Epidermal melanocyte (primary cell): ENCODE data around the gene PHGDH.
"Not testable (repeated sequence)": the region's sequence is repeated elsewhere in the genome, so short reads cannot be mapped to it uniquely, and the experiment has no call there.

Experiments used
- DNase-seq: peaks from one replicate; pipeline ENCODE4 v3.0.0; 2011; ENCODE audit warnings: low spot score; ENCODE audit not compliant: insufficient read length

PHGDH gene

GRCh38 chr1:119697598-119697997, 14.1 kb upstream of the PHGDH start:
- no peak for DNase-seq

DNA sequence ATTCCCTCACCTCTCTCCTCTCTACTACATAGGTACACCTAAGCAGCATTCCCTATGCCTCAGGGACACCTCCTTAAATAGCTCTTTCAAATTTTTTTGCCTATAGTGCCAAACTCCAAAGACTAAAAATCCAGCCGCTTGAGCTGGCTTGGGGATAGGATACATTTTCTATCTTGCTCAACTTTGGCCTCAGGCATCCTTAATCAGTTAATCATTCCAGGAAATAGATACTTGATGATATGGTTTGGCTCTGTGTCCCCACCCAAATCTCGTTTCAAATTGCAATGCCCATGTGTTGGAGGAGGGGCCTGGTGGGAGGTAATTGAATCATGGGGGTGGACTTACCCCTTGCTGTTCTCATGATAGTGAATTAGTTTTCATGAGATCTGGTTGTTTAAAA, 11.4 kb upstream of the PHGDH start:
- no peak for DNase-seq

DNA sequence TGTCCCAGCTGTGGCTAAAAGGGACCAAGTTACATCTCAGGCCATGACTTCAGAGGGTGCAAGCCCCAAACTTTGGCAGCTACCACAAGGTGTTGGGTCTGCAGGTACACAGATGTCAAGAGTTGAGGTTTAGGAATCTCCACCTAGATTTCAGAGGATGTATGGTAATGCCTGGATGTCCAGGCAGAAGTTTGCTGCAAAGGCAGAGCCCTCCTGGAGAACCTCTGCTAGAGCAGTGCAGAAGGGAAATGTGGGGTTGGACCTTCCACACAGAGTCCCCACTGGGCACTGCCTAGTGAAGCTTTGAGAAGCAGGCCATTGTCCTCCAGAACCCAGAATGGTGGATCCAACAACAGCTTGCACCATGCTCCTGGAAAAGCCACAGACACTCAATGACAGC, 10.1 kb upstream of the PHGDH start:
- no peak for DNase-seq

GRCh38 chr1:119702384-119702783, 9.3 kb upstream of the PHGDH start:
- DNase-seq = no peak

DNA sequence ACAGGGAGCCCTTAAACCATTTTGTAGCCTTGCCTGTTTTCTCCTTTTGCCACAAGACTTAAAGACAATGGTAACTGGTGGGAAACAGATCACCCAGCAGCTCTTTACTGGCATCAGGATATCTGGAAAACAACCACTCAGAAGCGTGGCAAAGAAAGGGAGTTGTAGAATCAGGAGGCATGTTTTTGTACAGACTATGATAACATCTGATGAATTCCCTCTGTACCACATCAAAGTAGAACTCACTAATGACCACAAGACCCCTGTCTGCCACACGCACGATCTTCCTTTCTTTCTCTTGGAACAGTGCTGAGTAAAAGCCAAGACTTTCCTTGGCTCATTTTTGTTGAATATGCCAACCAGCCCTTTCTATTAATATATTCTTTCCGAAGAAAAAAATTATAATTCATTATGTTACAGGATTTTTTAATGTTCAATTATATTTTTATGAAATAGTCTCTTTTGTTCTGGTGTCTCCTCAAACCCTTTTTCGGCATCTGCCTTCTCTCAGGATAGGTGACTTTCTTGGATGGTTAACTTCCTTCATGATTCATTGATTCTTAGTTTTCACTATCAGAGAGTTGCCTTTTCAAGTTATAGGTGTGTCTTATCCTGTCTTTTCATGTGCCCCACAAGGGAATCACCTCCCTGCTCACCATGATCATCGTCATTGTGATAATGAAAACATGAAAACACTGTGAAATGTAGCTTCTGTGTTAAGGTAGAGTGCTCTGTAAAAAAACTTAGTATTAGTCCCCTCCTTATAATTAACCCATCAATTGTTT, 7.9 kb upstream of the PHGDH start:
- no peak for DNase-seq

DNA sequence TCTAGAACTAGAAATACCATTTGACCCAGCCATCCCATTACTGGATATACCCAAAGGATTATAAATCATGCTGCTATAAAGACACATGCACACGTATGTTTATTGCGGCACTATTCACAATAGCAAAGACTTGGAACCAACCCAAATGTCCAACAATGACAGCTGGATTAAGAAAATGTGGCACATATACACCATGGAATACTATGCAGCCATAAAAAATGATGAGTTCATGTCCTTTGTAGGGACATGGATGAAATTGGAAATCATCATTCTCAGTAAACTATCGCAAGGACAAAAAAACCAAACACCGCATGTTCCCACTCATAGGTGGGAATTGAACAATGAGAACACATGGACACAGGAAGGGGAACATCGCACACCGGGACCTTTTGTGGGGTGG, 5.1 kb upstream of the PHGDH start:
- DNase-seq = not testable (repeated sequence)

DNA sequence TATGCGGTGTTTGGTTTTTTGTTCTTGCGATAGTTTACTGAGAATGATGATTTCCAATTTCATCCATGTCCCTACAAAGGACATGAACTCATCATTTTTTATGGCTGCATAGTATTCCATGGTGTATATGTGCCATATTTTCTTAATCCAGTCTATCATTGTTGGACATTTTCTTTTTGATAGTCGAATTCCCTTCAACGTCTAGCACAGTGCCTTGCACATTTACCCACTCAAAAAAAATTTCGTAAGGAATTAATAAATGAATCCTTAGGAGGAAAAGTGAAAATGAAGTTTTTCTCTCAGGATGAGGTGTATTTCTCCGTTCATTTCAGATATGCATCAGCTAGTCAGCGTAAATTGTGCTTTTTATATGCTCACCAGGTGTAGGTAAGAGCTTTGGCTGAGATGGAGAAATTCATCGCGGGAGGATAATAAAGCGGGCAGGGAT, 354 bp upstream of the PHGDH start:
- DNase-seq = not testable (repeated sequence)

DNA sequence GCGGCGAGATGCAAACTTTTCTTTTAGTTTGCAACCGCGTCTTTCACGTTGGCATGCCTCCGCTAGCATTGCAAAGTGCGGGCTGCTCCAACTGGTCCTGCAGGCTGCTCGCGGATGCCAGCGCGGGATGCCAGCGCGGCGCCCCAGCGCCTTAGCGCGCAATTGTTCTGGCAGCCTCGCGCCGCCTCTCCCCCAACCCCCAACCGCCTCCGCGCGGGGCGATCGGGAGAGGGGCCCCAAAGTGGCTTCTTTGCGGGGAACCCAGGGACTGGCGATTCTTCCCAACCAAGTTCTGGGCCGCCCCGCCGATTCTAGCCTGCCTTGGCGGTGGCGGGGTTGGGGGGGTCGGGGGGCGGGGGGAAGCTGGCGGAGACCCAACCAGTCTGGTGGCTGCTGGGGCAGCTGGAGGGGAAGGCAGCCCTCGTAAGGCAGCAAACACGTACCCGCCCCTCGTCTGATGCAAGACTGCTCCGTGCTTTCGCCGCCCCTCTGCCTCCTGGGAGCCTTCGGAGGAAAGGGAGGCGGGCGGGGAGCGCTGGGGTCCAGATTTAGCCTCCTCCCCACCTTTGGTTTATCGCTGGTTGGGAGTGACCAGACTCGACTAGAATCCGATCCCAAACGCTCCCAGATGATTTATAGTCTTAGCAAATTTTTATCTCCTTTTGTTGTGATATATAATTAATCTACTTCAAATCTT, 756 bp downstream of the PHGDH start:
- DNase-seq = peak; percentile 66

- no peak for DNase-seq
Measured at GRCh38 chr1:119713039-119713748, 1.5 kb downstream of the PHGDH start.

DNA sequence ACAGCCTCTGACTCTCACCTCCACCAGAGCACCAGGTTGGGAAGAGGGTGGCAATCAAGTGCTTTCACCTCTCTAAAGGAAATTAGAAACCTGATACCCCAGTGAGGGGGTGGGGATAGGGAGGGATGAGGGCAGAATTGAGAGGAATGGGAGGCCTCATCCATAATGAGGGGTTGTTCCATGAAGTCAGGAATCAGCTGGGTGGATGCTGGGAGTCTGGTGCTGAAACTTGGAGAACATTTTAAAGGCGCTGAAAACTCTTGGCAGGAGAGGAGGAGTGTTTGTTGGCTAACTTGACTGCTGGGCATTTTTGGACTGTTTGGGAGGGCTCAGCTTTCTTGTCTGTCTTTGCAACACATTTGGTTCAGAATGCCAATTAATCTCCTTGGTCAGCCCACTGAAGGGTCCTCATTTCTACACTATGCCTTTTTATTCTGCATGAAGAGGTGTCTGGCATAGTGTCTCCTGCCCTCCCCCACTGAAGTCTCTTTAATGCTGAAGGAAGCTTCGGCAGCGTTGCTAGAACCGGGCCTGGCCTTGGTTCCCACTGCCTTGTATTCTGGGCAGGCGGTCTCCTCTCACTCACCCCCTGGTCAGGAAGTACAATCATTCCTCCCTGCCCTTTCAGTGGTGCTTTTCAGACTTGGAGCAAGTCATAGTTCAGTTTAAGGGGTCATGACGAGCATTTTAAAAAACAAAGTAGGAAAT, 2.2 kb downstream of the PHGDH start:
- DNase-seq = no peak

GRCh38 chr1:119714583-119714982, 2.8 kb downstream of the PHGDH start:
- DNase-seq = no peak

DNA sequence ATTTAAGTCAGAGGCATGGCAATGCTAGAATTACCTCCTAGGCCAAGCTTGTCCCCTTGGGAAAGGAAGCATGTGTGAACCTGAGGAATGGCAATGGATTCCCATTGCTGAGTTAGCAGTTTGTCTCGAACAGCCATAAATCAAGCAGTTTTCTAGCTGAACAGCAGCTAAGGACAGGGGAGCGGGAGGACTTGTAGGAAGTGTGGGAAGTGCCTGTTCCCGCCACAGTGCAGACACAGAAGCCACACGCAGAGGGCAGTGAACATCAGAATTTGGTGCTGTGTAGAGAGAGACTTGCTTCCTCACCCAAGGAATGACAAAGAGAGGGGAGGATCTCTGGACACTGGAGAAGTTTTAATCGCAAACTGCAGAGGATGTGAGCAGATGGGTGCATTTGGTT, 3.8 kb downstream of the PHGDH start:
- no peak for DNase-seq

- no peak for DNase-seq
Measured at GRCh38 chr1:119718409-119718808, 6.7 kb downstream of the PHGDH start.

DNA sequence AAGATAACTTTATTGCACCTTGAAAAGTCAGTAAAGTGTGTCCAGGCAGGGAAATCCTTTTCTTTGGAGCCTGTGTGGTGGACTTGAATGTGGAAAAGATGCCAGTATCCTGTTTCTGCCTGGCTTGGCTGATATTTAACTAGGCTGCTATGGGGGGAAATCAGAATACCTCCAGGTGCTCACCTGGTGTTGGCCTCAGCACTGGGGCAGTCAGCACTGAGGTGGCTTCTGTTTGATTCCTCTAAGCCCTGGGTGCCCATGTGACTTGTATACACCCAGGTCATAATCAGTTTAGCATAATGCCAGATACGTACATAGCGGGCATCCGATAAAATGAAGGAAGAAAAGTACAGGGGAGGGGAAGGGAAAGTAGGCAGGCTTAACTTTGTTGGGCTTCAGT, 7.2 kb downstream of the PHGDH start:
- DNase-seq = no peak

DNA sequence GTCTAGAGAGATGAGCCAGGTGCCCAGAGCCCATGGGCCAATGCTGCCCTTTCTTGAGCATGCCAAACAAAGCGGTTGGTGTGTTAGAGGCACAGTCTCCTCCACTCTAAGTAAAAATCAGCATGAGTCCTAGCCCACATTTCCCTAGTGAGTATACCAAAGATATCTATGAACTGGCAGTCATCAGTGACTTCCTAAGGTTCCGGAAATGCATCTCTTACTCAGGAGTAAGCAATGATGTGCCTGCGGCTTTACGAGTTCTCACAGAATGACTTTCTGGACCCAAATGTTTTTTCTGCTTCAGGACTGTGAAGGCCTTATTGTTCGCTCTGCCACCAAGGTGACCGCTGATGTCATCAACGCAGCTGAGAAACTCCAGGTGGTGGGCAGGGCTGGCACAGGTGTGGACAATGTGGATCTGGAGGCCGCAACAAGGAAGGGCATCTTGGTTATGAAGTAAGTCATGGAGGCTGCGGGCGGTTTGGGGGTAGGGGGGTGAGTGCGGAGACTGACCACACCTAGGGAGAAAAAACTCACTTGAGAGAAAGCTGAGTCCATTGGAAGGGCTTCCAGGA, 9.2 kb downstream of the PHGDH start:
- no peak for DNase-seq

DNA sequence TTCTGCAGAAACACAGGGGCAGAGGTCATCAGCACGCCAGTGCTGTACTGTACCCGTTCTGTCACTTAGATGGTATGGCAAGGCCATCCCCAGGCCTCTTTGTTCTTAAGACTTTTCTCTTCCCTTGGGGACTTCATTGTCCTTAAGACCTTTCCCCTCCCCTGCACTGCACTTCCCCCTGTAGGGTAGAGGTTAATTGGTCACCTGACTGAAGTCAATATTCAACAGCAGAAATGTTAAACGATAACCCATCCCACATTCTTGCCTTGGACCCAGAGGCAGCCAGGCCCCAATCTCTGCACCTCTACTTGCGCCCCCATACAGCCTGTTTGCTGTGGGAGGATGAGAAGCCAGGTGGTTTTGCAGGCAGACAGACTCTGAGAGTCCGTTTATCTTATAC, 10.2 kb downstream of the PHGDH start:
- no peak for DNase-seq

DNA sequence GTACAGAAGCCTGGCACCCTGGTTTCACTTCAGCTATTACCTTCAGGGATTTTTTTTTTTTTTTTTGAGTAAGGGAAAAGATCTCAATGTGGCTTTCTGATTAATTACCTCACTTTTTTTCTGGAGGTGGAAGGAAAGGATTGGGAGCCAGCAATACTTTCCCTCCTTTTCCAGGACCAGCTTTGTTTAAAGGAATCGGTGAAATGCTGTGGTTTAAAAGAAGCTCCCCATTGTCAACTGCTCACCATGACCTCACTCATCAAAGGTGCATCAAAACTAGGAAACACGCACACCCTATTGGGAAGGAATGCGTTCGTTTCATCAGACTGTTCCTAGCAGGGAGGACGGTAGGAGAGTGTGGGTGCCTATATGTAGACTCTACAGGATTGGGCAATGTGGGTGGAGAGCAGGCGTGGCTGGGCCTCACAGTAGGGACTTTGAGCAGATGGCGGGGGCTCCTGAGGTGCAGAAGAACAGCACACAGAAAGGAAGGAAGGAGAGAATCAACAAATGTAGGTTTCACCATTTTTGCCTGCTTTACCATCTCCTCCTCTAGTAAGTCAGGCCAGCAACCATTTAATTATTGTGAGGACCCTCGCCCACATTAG, 13.0 kb downstream of the PHGDH start:
- no peak for DNase-seq

GRCh38 chr1:119725626-119726025, 13.9 kb downstream of the PHGDH start:
- DNase-seq = no peak

GRCh38 chr1:119727991-119728390, 16.3 kb downstream of the PHGDH start:
- no peak for DNase-seq

GRCh38 chr1:119729044-119729443, 17.3 kb downstream of the PHGDH start:
- DNase-seq = no peak

- no peak for DNase-seq
Measured at GRCh38 chr1:119731060-119731459, 19.3 kb downstream of the PHGDH start.
